ENCODE measurements around the gene STIL.

Gene STIL

DNA sequence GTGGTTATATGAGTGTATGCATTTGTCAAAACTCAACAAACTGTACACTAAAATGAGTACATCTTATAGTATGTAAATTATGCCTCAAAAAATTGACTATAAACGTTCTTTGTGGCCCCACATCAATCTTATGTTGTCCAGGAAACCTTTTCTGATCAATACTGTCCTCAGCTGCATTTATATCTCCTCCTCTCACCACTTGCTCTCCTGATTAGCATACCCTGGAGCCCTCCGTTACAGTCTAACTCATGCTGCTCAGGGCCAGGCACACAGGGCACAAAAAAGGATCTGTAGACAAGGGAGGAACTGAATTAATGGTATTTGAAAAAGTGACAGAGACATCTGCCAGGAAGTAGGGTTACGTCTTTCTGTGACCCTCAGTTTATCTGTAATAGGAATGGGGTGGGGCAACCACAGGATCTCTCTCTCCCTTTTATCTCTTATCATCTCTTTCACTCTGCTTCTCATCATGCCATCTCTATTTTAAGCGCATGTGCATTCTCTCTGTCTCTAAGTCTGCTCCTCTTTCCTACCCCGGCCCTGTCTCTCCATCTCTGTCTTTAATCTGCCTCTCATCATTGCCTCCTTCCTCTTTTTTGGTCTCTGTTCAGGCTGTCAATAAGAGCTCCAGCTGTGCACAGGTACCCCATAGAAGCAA lies 74.9 kb downstream of the STIL start:
- DNase-seq = no peak

DNA sequence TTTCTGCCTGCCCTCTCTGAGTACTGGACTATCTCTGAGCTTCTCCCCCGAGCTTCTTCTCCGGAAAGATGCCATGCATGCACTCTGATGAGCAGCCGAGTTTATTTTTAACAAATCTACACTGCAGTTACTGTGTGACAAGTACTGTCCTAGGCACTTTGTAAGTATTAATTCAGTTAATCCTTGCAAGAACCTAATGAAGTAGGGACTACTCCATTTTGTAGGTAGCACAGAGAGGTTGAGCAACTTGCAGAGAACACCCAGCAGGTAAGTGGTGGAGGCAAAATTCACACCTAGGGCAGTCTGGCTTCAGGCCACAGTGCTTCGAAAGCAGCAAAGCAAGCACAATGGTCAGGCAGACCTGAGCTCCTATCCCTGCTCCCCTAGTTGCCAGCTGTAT lies 78.1 kb downstream of the STIL start:
- DNase-seq = no peak

DNA sequence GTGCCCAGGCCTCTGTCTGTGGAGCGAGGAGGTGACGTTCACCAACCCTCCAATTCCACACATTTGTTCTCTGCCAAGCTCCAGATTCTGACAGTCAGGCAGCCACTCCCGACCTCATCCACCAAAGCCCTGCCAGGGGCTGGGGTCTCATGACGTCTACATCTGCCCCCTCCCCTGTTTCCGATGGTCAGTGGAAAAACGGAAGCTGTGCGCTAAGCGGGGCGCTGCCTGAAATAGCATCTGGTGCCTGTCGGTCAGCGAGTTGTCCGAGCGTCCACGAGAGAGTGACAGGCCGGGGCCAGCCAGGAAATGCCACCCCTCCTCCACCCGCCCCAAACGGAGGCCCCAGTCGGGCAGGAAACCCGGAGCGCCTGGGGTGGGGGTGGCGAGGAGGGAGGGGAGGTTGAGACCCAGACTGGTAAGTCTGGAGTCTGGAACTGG lies 78.7 kb downstream of the STIL start:
- peak in 38 of 58 donors; percentile 6 to 68 (median 36) for DNase-seq

GRCh38 chr1:47233186-47233585 lies 80.8 kb downstream of the STIL start:
- DNase-seq = no peak

GRCh38 chr1:47232187-47232874 lies 81.6 kb downstream of the STIL start, which contains the start of gene TAL1:
Gene TAL1 (minus strand): TSS chr1:47232225. CDS start chr1:47225888, 6,337 bp downstream.
- DNase-seq = no peak

GRCh38 chr1:47231301-47232186 lies 82.4 kb downstream of the STIL start:
- DNase-seq = peak in 16 of 58 donors; percentile 16 to 49 (median 26)

DNA sequence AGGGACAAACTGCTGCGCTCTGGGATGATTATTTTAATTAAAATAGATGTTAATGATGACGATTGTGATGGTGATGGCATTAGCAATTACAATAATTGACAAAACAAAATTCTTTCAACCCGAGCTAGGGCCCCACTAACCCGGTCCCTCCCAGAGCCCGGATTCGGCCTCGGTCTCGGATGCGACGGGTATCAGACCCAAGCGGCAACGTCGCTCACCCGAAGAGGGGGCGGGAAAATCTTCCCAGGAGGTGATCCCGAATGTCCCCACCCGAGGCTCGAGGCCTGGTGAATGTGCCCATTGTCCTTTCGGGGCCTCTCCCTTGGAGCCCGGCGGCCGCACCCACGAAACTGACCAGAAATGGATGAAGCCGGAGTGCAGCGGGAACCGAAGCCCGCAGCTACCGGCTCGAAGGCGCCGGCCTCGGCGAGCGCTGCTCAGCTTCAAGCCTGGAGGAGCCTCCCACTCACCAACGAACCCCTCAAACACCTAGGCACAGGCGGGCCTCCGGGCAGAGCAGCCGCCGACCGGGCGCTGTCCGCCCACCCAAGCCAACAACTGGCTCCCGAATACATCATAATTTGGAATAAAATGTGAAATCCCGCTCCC lies 83.2 kb downstream of the STIL start:
- no peak for DNase-seq

DNA sequence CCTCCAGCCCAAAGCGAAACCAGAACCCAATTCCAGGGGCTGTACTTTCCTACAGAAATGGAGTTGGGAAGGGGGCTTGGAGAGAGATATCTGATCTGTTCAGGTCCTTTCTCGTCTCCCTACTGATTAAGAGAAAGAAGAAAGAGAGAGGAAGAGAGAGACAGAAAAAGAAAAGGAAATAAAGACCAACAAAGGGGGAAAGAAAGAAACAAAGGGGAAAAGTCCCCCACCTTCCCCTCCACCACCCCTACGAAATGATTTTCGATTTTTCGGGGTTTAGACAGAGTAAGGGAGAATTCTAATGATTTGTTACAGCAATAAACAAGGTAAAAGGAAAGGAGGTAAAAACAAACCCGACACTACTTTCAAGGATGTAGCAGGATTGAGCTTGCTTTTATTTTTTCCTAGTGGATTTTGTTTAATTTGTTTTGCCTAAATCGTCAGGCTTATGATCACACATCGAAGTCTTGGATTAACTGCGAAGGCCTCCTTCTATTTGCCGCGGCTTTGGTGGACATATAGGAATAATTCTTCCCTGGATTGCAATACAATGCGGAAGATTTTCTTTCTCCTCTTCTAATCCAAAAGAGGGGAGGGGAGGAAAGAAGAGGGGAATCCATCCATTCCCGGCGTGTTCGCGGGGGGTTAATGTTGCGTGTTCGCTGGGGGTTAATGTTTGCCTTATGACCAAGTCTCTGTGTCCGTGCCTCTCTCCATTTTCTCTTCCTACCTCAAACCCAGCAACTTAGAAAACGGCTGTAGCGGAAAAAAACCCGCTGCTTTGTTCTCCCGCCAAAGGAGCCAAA lies 83.9 kb downstream of the STIL start:
- no peak for DNase-seq

GRCh38 chr1:47229031-47229885 lies 84.7 kb downstream of the STIL start:
- DNase-seq = no peak

DNA sequence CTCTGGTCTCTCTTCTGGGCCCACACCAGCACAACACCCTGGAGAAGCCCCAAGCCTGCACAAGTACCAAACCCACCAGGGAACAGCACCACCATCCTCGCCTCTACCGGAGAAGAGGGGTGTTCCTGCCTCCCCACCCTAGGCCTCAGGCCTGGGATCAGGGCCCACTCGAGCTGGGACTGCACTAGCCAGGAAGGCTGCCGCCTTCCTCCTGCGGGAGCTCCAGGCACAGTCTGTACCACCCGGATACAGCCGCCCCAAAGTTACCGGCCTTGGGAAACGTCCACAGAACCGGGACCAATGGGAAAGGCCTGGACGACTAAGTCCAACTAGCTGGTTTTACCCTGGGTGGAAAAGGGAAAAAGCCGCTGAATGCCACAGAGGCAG lies 85.3 kb downstream of the STIL start:
- DNase-seq = no peak

DNA sequence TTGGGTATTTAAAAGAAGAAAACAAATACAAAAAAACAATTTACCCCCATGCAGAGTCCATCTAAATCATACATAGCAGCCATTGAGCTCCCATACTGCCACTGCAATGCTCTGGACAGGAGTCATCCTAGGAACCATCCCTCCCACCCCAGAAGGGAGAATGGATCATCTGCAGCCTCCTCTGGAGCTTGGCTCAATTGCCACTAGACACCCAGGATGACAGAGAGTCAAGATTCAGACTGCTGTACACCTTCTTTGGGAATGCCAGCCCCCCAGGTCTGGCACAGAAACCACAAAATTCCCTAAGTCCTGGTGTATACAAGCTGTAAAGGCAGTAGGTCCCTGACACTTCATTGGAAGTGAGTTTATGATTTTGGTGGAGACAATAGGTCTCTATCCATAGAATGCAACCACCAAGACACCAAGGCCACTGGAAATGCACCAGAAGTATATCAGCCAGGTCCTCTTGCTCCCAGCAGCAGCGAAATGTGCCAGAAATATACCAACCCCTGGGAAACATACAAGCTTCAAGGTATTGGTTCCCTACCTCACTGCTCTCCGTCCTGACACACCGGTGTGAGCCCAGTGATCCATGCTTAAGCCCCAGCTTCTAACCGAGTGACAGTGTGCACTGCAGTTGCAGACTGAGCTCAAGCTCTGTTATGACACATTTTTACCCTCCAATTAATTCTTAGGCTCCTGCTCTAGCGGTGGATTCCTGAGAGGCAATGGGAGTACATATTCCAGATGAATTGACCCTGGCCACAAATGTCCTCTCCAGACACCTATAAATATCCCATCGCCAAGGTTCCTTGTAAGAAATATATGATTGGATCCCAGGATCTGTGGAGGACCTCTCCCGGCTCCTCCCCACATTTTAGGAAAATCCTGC lies 86.4 kb downstream of the STIL start:
- no peak for DNase-seq

GRCh38 chr1:47226839-47227215 lies 87.1 kb downstream of the STIL start:
- DNase-seq = no peak

DNA sequence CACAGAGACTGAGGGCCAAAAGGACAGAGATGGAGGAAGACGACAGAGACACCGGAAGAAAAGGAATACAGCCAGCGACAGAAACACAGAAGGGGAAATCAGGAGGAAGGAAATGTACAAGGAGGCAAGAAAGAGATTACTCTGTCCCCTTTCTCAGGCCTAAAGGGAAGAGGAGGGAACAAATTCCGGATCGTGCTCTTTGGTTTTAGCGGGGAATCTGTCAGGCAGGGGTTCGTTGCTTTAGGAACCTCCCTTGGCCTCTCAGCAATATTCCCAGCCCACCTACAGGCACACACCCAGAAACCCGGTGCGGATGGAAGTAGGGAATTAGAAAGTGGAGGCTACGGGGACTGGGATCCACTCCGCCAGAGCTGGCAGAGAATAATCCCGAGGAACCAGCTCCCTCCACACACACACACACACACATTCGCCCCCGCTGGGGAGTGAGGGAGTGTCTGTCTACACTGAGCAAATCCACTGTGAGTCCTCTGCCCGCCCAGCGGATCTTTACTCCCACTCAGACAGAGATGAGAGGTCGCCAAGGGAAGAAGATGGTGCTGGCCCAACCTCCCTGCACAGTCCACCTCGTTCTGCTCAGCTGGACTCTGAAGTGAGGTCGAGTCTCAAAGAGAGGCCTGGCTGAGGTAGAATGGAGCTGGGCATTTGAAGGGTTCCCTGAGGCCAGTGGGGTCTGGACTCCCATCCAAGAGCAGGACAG lies 87.7 kb downstream of the STIL start:
- DNase-seq = no peak

GRCh38 chr1:47225430-47226100 lies 88.4 kb downstream of the STIL start:
- no peak for DNase-seq

DNA sequence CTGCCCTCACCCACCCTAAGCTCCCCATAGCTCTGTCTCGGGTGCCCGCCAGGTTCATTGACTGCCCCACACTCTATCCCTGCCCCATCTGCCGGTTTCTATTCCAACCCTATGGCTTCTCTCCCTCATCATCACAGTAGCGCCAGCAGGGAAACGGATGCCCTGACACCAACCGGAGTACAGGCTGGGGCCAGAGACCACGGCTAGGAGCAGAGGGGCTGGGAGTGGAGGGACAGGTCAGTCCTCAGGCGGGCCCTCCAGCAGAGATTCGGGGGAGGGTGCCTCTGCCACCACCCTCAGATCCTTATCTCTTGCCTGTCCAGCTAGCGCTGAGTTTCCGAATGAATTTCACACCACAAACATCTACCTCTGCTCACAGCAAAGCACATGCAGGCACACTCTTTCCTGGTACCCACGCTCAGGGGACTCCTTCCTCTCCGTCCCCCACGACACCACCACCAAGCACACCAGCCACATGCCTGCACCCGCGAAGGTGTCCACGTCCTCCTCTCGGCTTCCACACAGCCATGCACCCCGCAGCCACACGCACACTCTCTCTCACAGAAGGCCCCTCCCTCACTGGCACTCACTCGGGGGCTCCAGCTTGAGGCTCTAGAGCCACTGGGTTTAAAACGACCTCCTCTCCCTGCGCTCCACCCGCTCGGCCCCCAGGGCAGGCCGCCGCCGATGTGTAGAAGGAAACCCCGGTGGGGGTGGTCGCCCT lies 89.1 kb downstream of the STIL start:
- no peak for DNase-seq

DNA sequence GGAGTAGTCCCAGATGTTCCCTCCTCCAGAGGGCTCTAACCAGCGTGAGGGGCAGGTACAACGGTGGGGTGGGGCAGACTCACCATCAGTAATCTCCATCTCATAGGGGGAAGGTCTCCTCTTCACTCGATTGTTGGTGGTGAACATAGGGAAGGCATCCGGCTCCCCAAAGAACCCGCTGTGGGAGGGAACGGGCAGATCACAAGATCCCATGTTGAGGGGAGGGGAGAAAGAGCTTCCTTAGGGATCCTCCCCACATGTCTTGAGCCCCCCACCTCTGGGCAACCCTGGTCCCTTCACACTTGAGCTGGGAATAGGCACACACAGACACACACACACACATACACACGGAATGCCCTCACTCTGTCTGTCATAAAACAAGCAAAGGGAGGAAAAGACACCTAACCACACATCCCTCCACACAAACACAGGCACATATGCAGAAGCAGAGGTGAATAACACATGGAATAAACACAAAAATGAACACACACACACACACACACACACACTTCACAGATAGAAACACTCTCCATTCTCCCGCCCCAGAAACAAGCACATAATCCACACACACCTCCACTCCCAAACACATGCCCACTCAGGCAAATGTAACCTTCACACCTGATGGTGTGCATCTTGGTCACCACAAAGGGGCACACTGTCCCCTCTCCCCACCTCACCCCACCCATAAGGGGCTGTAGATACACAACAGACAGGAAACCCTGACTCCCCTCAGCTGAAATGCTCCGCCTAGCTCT lies 89.8 kb downstream of the STIL start:
- DNase-seq = no peak

All from anterior cingulate cortex (tissue), 58 donors.